Naive thymus-derived CD8-positive, alpha-beta T cell (primary cell): ENCODE data around the gene FMR1NB. TPM values are rescaled to one million over a fixed set of nuclear protein-coding genes. Genes with fewer than 3 reads are reported as not detected.

Experiments used
- polyA plus RNA-seq, 3 donors: library from polyadenylated mRNA; unstranded; fragments of 300-500 nt; fragmentation: Illumina TruSeq; gene quantifications; one replicate each; pipeline ENCODE4 v1.2.3, GENCODE V29; 2021
- total RNA-seq, 8 experiments: library from RNA in 2 of 8; stranded (reverse) in 2 of 8; gene quantifications; one replicate each; pipeline ENCODE4 v1.2.3 and lab custom pipeline; 2021 to 2026

Gene FMR1NB
- total and polyA plus RNA-seq, 5 experiments from 2014 or later: not detected

Other genes with a start within 250 kb of the FMR1NB start
- 10 to 100 TPM; 74.7 to 88.1 TPM for gene FMR1, start 69.4 kb upstream of the FMR1NB start, total RNA-seq
- gene FMR1, start 69.4 kb upstream of the FMR1NB start, polyA plus RNA-seq: 10 to 100 TPM in 1 of 3 donors, 1 to 10 TPM in 2; 5.8 to 11.4 (median 6.7) TPM